ENCODE results near the gene TMEM61. TPM values are rescaled to one million over a fixed set of nuclear protein-coding genes. Genes with fewer than 3 reads are reported as not detected.

The TMEM61 gene
- total and polyA plus RNA-seq, 2 donors (not counting 1 experiment from before 2014, with no cell fraction given) = not detected

DNA sequence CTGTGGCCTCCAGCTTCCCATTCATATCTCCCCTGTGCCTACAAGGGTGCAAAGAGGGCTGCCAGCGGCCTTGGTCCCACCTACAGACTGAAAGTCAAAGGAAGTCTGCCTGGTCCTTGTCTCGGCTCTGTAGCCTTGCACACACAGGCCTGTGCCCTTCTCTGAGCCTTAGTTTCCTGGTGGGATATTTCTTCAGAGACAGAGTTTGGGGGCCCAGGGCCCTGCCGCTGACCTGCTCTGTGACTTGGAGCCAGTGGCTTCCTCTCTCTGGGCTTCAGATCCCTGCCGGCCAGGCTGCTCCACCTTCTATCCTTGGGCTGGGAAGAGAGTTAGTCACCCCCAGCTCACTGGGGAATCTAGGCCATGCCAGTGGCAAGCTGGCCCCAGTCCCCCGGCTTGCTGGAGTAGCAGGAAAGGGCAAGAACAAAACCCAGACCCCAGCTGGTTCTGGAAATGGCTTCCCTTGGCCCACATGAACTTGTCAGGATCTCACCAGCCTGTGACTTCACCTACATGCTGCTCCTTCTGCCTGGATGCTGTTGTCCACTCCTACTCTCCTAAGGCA is 1.0 kb upstream of the TMEM61 start:
- no peak overlapping the region for H2AFZ ChIP-seq (ENCODE audit: low read length)
- TF ChIP-seq, protein P1, sequence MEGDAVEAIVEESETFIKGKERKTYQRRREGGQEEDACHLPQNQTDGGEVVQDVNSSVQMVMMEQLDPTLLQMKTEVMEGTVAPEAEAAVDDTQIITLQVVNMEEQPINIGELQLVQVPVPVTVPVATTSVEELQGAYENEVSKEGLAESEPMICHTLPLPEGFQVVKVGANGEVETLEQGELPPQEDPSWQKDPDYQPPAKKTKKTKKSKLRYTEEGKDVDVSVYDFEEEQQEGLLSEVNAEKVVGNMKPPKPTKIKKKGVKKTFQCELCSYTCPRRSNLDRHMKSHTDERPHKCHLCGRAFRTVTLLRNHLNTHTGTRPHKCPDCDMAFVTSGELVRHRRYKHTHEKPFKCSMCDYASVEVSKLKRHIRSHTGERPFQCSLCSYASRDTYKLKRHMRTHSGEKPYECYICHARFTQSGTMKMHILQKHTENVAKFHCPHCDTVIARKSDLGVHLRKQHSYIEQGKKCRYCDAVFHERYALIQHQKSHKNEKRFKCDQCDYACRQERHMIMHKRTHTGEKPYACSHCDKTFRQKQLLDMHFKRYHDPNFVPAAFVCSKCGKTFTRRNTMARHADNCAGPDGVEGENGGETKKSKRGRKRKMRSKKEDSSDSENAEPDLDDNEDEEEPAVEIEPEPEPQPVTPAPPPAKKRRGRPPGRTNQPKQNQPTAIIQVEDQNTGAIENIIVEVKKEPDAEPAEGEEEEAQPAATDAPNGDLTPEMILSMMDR (conservative IDR thresholded peaks at IDR 0.05 in 1 of 2, IDR thresholded peaks at IDR 0.05 in 1 of 2; ENCODE audit: low read depth in 1 of 2, low read length in 2 of 2) = no peak
- TF ChIP-seq EZH2 (IDR thresholded peaks at IDR 0.05; ENCODE audit: low read length, missing control alignments) = no peak
- H4K20me1 ChIP-seq (ENCODE audit: control insufficient read depth, extremely low read depth, insufficient read depth, low read length) = no peaks in the 10 kb centered on the region
- no peaks in the 10 kb centered on the region for H3K9me3 ChIP-seq (ENCODE audit: control insufficient read depth, insufficient read depth, low read depth, low read length)
- H3K4me1 ChIP-seq (ENCODE audit: control insufficient read depth, extremely low read depth, insufficient read depth, low read length) = no peaks in the 10 kb centered on the region
- no peak overlapping the region for H3K4me3 ChIP-seq (replicated peaks in 1 of 4; ENCODE audit: control extremely low read depth in 1 of 4, insufficient read depth in 1 of 4, low read depth in 3 of 4, low read length in 4 of 4)
- H3K79me2 ChIP-seq (ENCODE audit: control insufficient read depth, insufficient read depth, low read length) = no peaks in the 10 kb centered on the region
- H3K9ac ChIP-seq (ENCODE audit: insufficient read depth, low read length) = no peak overlapping the region
- H3K4me2 ChIP-seq (ENCODE audit: extremely low read depth, insufficient read depth, low read length) = no peak overlapping the region
- H3K27ac ChIP-seq (ENCODE audit: insufficient read depth, low read length) = no peak overlapping the region
- peaks cover 23% of the 10 kb centered on the region for H3K27me3 ChIP-seq (ENCODE audit: control insufficient read depth, insufficient read depth, low read length)
- DNase-seq (ENCODE audit: low read depth in 2 of 2) = no peak
- H3K36me3 ChIP-seq (ENCODE audit: control insufficient read depth, insufficient read depth, low read length) = no peaks in the 10 kb centered on the region

DNA sequence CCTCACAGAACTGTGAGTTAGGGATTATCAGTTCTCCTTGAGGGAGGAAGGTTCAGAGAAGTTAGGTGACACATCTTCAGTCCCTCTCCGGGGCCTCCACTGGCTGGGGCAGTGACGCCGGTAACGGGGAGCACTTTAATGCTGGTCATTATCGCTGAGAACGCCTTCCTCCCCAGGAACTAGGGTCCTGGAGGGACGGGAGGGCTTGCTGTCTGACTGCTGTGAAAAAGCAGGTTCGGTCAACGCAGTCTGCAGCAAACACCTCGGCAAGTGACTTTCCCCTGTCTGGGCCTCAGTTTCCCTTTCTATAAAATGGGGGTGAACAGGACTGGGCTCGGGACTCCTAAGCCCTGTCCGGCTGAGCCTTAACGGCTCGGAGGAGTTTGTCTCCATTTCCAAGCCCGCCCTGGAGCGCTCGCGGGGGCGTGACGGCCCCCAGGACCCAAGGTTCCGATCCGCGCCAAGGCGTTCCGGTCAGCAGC is 341 bp upstream of the TMEM61 start:
- no peak overlapping the region for H3K9ac ChIP-seq (ENCODE audit: insufficient read depth, low read length)
- DNase-seq (ENCODE audit: low read depth in 2 of 2) = no peak
- peak overlapping the region; percentile 57 for H3K4me2 ChIP-seq (ENCODE audit: extremely low read depth, insufficient read depth, low read length)
- TF ChIP-seq, protein P1 (conservative IDR thresholded peaks at IDR 0.05 in 1 of 2, IDR thresholded peaks at IDR 0.05 in 1 of 2; ENCODE audit: low read depth in 1 of 2, low read length in 2 of 2) = no peak
- peak; percentile 38 for TF ChIP-seq EZH2 (IDR thresholded peaks at IDR 0.05; ENCODE audit: low read length, missing control alignments)
- no peak overlapping the region for H2AFZ ChIP-seq (ENCODE audit: low read length)
- H3K27ac ChIP-seq (ENCODE audit: insufficient read depth, low read length) = no peak overlapping the region
- no peaks in the 10 kb centered on the region for H3K36me3 ChIP-seq (ENCODE audit: control insufficient read depth, insufficient read depth, low read length)
- H3K4me3 ChIP-seq (replicated peaks in 1 of 4; ENCODE audit: control extremely low read depth in 1 of 4, insufficient read depth in 1 of 4, low read depth in 3 of 4, low read length in 4 of 4) = peak overlapping the region in 2 of 4 experiments; percentile 8 to 34
- no peaks in the 10 kb centered on the region for H3K79me2 ChIP-seq (ENCODE audit: control insufficient read depth, insufficient read depth, low read length)
- H4K20me1 ChIP-seq (ENCODE audit: control insufficient read depth, extremely low read depth, insufficient read depth, low read length) = no peaks in the 10 kb centered on the region
- no peaks in the 10 kb centered on the region for H3K9me3 ChIP-seq (ENCODE audit: control insufficient read depth, insufficient read depth, low read depth, low read length)
- no peaks in the 10 kb centered on the region for H3K4me1 ChIP-seq (ENCODE audit: control insufficient read depth, extremely low read depth, insufficient read depth, low read length)
- peaks cover 23% of the 10 kb centered on the region for H3K27me3 ChIP-seq (ENCODE audit: control insufficient read depth, insufficient read depth, low read length)

DNA sequence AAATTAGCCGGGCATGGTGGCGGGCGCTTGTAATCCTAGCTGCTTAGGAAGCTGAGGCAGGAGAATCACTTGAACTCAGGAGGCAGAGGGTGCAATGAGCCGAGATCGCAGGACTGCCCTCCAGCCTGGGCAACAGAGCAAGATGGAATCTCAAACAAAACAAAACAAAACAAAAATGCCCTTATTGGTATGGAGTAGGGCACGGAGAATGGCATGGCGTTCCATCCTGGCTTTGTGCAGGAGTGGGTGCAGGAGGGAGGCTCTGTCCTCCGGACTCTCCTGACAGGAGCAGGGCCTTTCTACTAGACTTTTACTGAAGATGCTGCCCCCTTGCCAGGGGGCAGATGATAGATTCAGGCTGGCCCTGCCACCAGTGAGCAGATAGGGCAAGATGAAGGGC is 1.0 kb downstream of the TMEM61 start:
- Histone ChIP-seq H2AFZ (ENCODE audit: low read length) (no peak overlapping the region), H3K27me3 (ENCODE audit: control insufficient read depth, insufficient read depth, low read length) (peaks cover 26% of the 10 kb centered on the region), H3K4me1 (ENCODE audit: control insufficient read depth, extremely low read depth, insufficient read depth, low read length) (no peaks in the 10 kb centered on the region), H3K9ac (ENCODE audit: insufficient read depth, low read length) (no peak overlapping the region), H3K27ac (ENCODE audit: insufficient read depth, low read length) (no peak overlapping the region), H3K36me3 (ENCODE audit: control insufficient read depth, insufficient read depth, low read length) (no peaks in the 10 kb centered on the region), H3K4me3 (replicated peaks in 1 of 4; ENCODE audit: control extremely low read depth in 1 of 4, insufficient read depth in 1 of 4, low read depth in 3 of 4, low read length in 4 of 4) (no peak overlapping the region), H4K20me1 (ENCODE audit: control insufficient read depth, extremely low read depth, insufficient read depth, low read length) (no peaks in the 10 kb centered on the region), H3K4me2 (ENCODE audit: extremely low read depth, insufficient read depth, low read length) (no peak overlapping the region), H3K79me2 (ENCODE audit: control insufficient read depth, insufficient read depth, low read length) (no peaks in the 10 kb centered on the region), H3K9me3 (ENCODE audit: control insufficient read depth, insufficient read depth, low read depth, low read length) (no peaks in the 10 kb centered on the region)
- DNase-seq (ENCODE audit: low read depth in 2 of 2) = no peak
- TF ChIP-seq EZH2 (IDR thresholded peaks at IDR 0.05; ENCODE audit: low read length, missing control alignments) = no peak
- TF ChIP-seq, protein P1 (conservative IDR thresholded peaks at IDR 0.05 in 1 of 2, IDR thresholded peaks at IDR 0.05 in 1 of 2; ENCODE audit: low read depth in 1 of 2, low read length in 2 of 2) = no peak
